Tibial nerve (tissue), 4 donors: ENCODE results near the gene CAP2. TPM values are rescaled to one million over a fixed set of nuclear protein-coding genes. Genes with fewer than 3 reads are reported as not detected.
A peak's percentile ranks its signal among the peaks of the same experiment; 100 is the strongest.

Experiments
- DNase-seq, 2 donors: peaks; one replicate each; pipeline ENCODE4 v3.0.0-alpha.2; 2019; ENCODE audit warnings: low spot score in 2 of 2
- H3K27ac ChIP-seq, 4 donors: fragments of 200-600 bp; sonication (generic) in 3 of 4; one replicate each; pipeline ENCODE4 v1.5.1; 2017 to 2019; ENCODE audit warnings: mild to moderate bottlenecking in 1 of 4
- H3K27me3 ChIP-seq, 2 donors: fragments of 200-600 bp; sonication (generic) in 1 of 2; one replicate each; pipeline versions ENCODE4 v1.5.1 to v1.6.0; 2017 to 2019
- H3K36me3 ChIP-seq, 3 donors: fragments of 200-600 bp; sonication (generic); one replicate each; pipeline ENCODE4 v1.5.1; 2018 to 2019
- H3K4me1 ChIP-seq, 4 donors: fragments of 200-600 bp; sonication (generic) in 3 of 4; one replicate each; pipeline ENCODE4 v1.5.1; 2017 to 2019
- H3K4me3 ChIP-seq, 4 donors: fragments of 200-600 bp; sonication (generic) in 3 of 4; one replicate each; pipeline ENCODE4 v1.5.1; 2017 to 2019; ENCODE audit warnings: mild to moderate bottlenecking in 1 of 4, moderate library complexity in 1 of 4
- H3K9me3 ChIP-seq, 4 donors: fragments of 200-600 bp; sonication (generic) in 3 of 4; one replicate each; pipeline ENCODE4 v1.5.1; 2017 to 2019
- CTCF ChIP-seq, 5 experiments: fragments of 200-600 bp in 3 of 5; fragments of 450-650 bp in 2 of 5; sonication (generic) in 3 of 5; IDR thresholded peaks; one replicate each; pipeline ENCODE4 v1.5.1; 2016 to 2019; ENCODE audit warnings: antibody characterized with exemption in 5 of 5, mild to moderate bottlenecking in 3 of 5, moderate library complexity in 2 of 5
- EP300 ChIP-seq, 2 donors: sonication (generic); formaldehyde crosslinking; IDR thresholded peaks; one replicate each; pipeline ENCODE4 v1.6.1; 2017; ENCODE audit warnings: antibody characterized with exemption in 2 of 2, mild to moderate bottlenecking in 1 of 2
- POLR2A ChIP-seq, 2 donors: fragments of 450-650 bp; IDR thresholded peaks; one replicate each; pipeline ENCODE4 v1.6.1; 2017; ENCODE audit warnings: antibody characterized with exemption in 2 of 2, mild to moderate bottlenecking in 2 of 2, moderate library complexity in 2 of 2
- WGBS, 2 donors: methylation state at CpG; one replicate each; pipeline ENCODE4 v1.1.5; 2018; 5-methylcytosine and 5-hydroxymethylcytosine counted together
- total RNA-seq, 4 donors: library from RNA; depleted of rRNA; stranded (reverse); fragments of >200 nt; gene quantifications; one replicate each; pipeline ENCODE4 v1.1.0, GENCODE V29; 2016

The CAP2 gene
- total RNA-seq, 4 donors from 2014 or later: 4.2 to 11.8 (median 4.8) TPM

- Histone ChIP-seq H3K27ac (no peak overlapping the region), H3K4me3 (no peak overlapping the region), H3K9me3 (no peaks in the 10 kb centered on the region), H3K36me3 (no peaks in the 10 kb centered on the region), H3K27me3 (no peaks in the 10 kb centered on the region), H3K4me1 (peaks cover 0 to 6% (median 0%) of the 10 kb centered on the region in 4 donors)
- 88 to 95% methylated on average over 3 of the region's 3 CpGs for WGBS, 2 donors
- DNase-seq: no peak
- no peak for TF ChIP-seq POLR2A (IDR thresholded peaks at IDR 0.05)
- TF ChIP-seq CTCF (IDR thresholded peaks at IDR 0.05): no peak
- TF ChIP-seq EP300 (IDR thresholded peaks at IDR 0.05): no peak
Measured at GRCh38 chr6:17596085-17596484, 202.7 kb downstream of the CAP2 start.

- TF ChIP-seq POLR2A (IDR thresholded peaks at IDR 0.05) (peak; percentile 62 to 84), EP300 (IDR thresholded peaks at IDR 0.05) (peak; percentile 15 to 94), CTCF (IDR thresholded peaks at IDR 0.05) (peak; percentile 54 to 91 (median 66))
- H3K9me3 ChIP-seq: no peaks in the 10 kb centered on the region
- peak within 1 kb of the TSS; percentile 80 to 100 (median 95) for H3K4me3 ChIP-seq
- H3K36me3 ChIP-seq: peaks cover 0 to 19% (median 0%) of the 10 kb centered on the region in 3 donors
- DNase-seq: peak; percentile 89 to 92
- peaks cover 0 to 28% (median 4%) of the 10 kb centered on the region in 4 donors for H3K4me1 ChIP-seq
- H3K27me3 ChIP-seq: no peaks in the 10 kb centered on the region
- peak within 1 kb of the TSS; percentile 95 to 99 (median 98) for H3K27ac ChIP-seq
- 2 to 6% methylated on average over 26 to 30 of the region's 42 CpGs for WGBS, 2 donors
Measured at GRCh38 chr6:17599877-17600526, 206.6 kb downstream of the CAP2 start, which contains the start of gene FAM8A1. Gene FAM8A1, plus strand, starts transcription at chr6:17600302. Its CDS starts 108 bp downstream, at chr6:17600410.

GRCh38 chr6:17600527-17601385 is 207.4 kb downstream of the CAP2 start:
- peak; percentile 14 to 17 for DNase-seq
- peak overlapping the region; percentile 80 to 100 (median 95) for H3K4me3 ChIP-seq

GRCh38 chr6:17601386-17601703 is 207.9 kb downstream of the CAP2 start:
- Histone ChIP-seq H3K27me3 (no peaks in the 10 kb centered on the region), H3K4me3 (peak overlapping the region; percentile 80 to 100 (median 95)), H3K27ac (peak overlapping the region in 3 of 4 donors; percentile 95 to 99 (median 99)), H3K36me3 (peaks cover 0 to 33% (median 0%) of the 10 kb centered on the region in 3 donors), H3K9me3 (no peaks in the 10 kb centered on the region), H3K4me1 (peaks cover 0 to 28% (median 4%) of the 10 kb centered on the region in 4 donors)
- no peak for DNase-seq
- TF ChIP-seq EP300 (IDR thresholded peaks at IDR 0.05) (no peak), CTCF (IDR thresholded peaks at IDR 0.05) (no peak), POLR2A (IDR thresholded peaks at IDR 0.05) (no peak)
- 5 to 10% methylated on average over 5 of the region's 5 CpGs for WGBS, 2 donors

More at GRCh38 chr6:17600527-17601385, 207.4 kb downstream of the CAP2 start:
- Histone ChIP-seq H3K27ac (peak overlapping the region; percentile 95 to 99 (median 98)), H3K4me1 (peaks cover 0 to 28% (median 4%) of the 10 kb centered on the region in 4 donors), H3K36me3 (peaks cover 0 to 27% (median 0%) of the 10 kb centered on the region in 3 donors), H3K27me3 (no peaks in the 10 kb centered on the region), H3K9me3 (no peaks in the 10 kb centered on the region)
- WGBS, 2 donors: 1% methylated on average over 29 to 54 of the region's 77 CpGs
- TF ChIP-seq CTCF (IDR thresholded peaks at IDR 0.05): no peak
- TF ChIP-seq EP300 (IDR thresholded peaks at IDR 0.05): no peak
- no peak for TF ChIP-seq POLR2A (IDR thresholded peaks at IDR 0.05)
